Vagina (tissue), 2 donors: ENCODE results near the gene CHTF8.

Experiments used
- POLR2A ChIP-seq, 2 donors: fragments of 450-650 bp; IDR thresholded peaks; one replicate each; pipeline ENCODE4 v1.6.1; 2017; ENCODE audit warnings: antibody characterized with exemption in 2 of 2, mild to moderate bottlenecking in 2 of 2, moderate library complexity in 2 of 2
- TF ChIP-seq, protein P1 (sequence below), 3 experiments: fragments of 450-650 bp in 2 of 3; fragments of 200-600 bp in 1 of 3; sonication (generic) in 1 of 3; IDR thresholded peaks; one replicate each; pipeline ENCODE4 v1.5.1; 2017 to 2019; ENCODE audit warnings: antibody characterized with exemption in 3 of 3, mild to moderate bottlenecking in 2 of 3, moderate library complexity in 2 of 3

DNA sequence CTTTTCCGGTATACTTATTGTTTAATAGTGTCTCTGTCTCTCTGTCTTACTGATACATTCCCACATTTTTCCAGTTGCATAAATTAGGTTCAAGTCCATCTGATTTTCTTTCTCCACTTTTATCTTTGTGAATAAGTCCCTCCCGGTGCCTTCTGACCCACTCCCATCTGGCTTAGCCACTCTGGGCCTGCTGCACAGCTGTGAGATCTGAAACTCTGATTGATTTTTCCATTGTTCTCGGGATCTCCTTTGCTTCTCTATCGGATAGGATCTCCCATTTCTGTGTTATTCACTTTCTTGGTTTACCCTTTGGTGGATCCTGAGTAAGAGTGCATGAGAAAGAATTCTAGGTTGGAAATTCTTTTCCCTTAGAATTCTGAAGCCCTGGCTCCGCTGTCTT is 8.6 kb upstream of the CHTF8 start:
- no peak for TF ChIP-seq POLR2A (IDR thresholded peaks at IDR 0.05)
- TF ChIP-seq, protein P1, sequence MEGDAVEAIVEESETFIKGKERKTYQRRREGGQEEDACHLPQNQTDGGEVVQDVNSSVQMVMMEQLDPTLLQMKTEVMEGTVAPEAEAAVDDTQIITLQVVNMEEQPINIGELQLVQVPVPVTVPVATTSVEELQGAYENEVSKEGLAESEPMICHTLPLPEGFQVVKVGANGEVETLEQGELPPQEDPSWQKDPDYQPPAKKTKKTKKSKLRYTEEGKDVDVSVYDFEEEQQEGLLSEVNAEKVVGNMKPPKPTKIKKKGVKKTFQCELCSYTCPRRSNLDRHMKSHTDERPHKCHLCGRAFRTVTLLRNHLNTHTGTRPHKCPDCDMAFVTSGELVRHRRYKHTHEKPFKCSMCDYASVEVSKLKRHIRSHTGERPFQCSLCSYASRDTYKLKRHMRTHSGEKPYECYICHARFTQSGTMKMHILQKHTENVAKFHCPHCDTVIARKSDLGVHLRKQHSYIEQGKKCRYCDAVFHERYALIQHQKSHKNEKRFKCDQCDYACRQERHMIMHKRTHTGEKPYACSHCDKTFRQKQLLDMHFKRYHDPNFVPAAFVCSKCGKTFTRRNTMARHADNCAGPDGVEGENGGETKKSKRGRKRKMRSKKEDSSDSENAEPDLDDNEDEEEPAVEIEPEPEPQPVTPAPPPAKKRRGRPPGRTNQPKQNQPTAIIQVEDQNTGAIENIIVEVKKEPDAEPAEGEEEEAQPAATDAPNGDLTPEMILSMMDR (IDR thresholded peaks at IDR 0.05): no peak
